Measurements from ENCODE around the gene PCDHGC4. TPM values are rescaled to one million over a fixed set of nuclear protein-coding genes. Genes with fewer than 3 reads are reported as not detected.
A peak's percentile ranks its signal among the peaks of the same experiment; 100 is the strongest.

PCDHGC4 gene
- total RNA-seq, 2 donors from 2014 or later: 0.35 to 0.64 TPM

- Histone ChIP-seq H3K4me1 (peaks cover 15% of the 10 kb centered on the region), H3K9me3 (no peaks in the 10 kb centered on the region), H3K27me3 (no peaks in the 10 kb centered on the region), H3K9ac (ENCODE audit: low read depth in 2 of 2, low read length in 2 of 2) (no peak overlapping the region), H3K27ac (no peak overlapping the region), H3K36me3 (no peaks in the 10 kb centered on the region), H3K4me3 (no peak overlapping the region)
- intact Hi-C loops (cut with DNase I): loop anchor here (5.0 kb wide), 1 partner anchor 40 kb away; the partner anchor contains the start of gene PCDHGC3
- DNase-seq: no peak
- TF ChIP-seq CTCF (IDR thresholded peaks at IDR 0.05): no peak
Measured at GRCh38 chr5:141517312-141517711, 32.5 kb downstream of the PCDHGC4 start.

GRCh38 chr5:141517880-141518617, 33.2 kb downstream of the PCDHGC4 start:
- no peak overlapping the region for H3K4me3 ChIP-seq
- DNase-seq: no peak
- no peak overlapping the region for H3K9ac ChIP-seq (ENCODE audit: low read depth in 2 of 2, low read length in 2 of 2)
- no peaks in the 10 kb centered on the region for H3K36me3 ChIP-seq
- H3K27me3 ChIP-seq: no peaks in the 10 kb centered on the region
- TF ChIP-seq CTCF (IDR thresholded peaks at IDR 0.05): no peak
- no peaks in the 10 kb centered on the region for H3K9me3 ChIP-seq
- peak overlapping the region; percentile 35 for H3K27ac ChIP-seq
- peaks cover 15% of the 10 kb centered on the region for H3K4me1 ChIP-seq
- intact Hi-C loops (cut with DNase I): loop anchor here (5.0 kb wide), 1 partner anchor 41 kb away; the partner anchor contains the start of gene PCDHGC3

GRCh38 chr5:141518618-141519015, 33.8 kb downstream of the PCDHGC4 start:
- Histone ChIP-seq H3K9ac (ENCODE audit: low read depth in 2 of 2, low read length in 2 of 2) (no peak overlapping the region), H3K27me3 (no peaks in the 10 kb centered on the region), H3K36me3 (no peaks in the 10 kb centered on the region), H3K27ac (no peak overlapping the region), H3K4me1 (peaks cover 15% of the 10 kb centered on the region), H3K9me3 (no peaks in the 10 kb centered on the region), H3K4me3 (no peak overlapping the region)
- intact Hi-C loops (cut with DNase I): loop anchor here (5.0 kb wide), 1 partner anchor 41 kb away; the partner anchor contains the start of gene PCDHGC3
- TF ChIP-seq CTCF (IDR thresholded peaks at IDR 0.05): no peak
- DNase-seq: no peak

DNA sequence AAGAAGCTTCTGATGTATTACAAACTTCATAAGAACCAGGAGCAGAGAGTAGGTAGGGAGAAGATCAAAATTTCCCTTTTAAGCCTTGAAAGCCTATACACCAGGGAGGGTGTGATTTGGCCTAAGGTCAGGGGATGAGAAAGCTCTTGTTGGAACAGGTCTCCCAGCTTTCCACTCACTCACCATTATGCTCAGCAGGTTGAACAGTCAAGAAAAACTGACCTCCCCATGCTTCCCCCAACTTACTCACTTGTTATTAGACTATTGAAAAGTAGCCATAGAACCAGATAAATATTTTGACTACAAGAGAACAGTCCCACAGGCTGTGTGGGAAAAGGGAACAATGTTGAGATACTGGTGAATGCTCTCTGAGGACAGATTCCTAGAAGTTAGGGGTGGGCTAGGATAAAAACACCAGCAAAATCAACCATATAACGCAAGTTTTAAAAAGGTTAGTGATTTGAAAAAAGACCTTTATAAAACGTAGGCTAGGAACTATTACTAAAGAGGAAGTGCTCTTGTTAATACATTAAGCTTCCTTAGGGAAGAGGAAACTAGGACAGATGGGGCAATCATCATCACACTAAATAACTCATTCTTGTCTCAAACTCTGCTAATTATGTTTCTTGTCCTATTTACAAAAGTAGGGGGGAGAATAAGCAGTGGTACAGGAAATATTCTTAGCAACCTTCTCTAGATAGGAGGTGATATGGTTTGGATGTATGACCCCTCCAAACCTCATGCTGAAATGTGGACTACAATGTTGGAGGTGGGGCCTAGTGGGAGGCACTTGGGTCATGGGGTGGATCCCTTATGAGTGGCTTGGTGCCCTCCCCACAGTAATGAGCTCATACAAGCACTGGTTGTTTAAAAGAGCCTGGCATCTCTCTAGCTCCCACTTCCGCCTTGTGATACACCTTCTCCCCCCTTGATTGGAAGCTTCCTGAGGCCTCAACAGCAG, 35.1 kb downstream of the PCDHGC4 start:
- intact Hi-C loops (cut with DNase I): loop anchor here (5.0 to 10.0 kb wide), 2 partner anchors 43 to 105 kb away; partner anchors contain the start of genes PCDHGA10, PCDHGB7 and PCDHGC3
- DNase-seq: no peak
- H3K27me3 ChIP-seq: no peaks in the 10 kb centered on the region
- peak overlapping the region; percentile 83 for H3K27ac ChIP-seq
- no peaks in the 10 kb centered on the region for H3K9me3 ChIP-seq
- no peak overlapping the region for H3K4me3 ChIP-seq
- peaks cover 8% of the 10 kb centered on the region for H3K4me1 ChIP-seq
- no peak overlapping the region for H3K9ac ChIP-seq (ENCODE audit: low read depth in 2 of 2, low read length in 2 of 2)
- peaks cover 6% of the 10 kb centered on the region for H3K36me3 ChIP-seq
- TF ChIP-seq CTCF (IDR thresholded peaks at IDR 0.05): no peak

- DNase-seq: peak; percentile 53
- intact Hi-C loops (cut with DNase I): loop anchor here (10.0 kb wide), 1 partner anchor 107 kb away; the partner anchor contains the start of genes PCDHGA10 and PCDHGB7
- no peak overlapping the region for H3K4me3 ChIP-seq
- H3K27me3 ChIP-seq: no peaks in the 10 kb centered on the region
- peak overlapping the region; percentile 83 for H3K27ac ChIP-seq
- no peaks in the 10 kb centered on the region for H3K9me3 ChIP-seq
- peaks cover 6% of the 10 kb centered on the region for H3K36me3 ChIP-seq
- H3K9ac ChIP-seq (ENCODE audit: low read depth in 2 of 2, low read length in 2 of 2): peak overlapping the region in 1 of 2 donors; percentile 30
- H3K4me1 ChIP-seq: peaks cover 11% of the 10 kb centered on the region
- no peak for TF ChIP-seq CTCF (IDR thresholded peaks at IDR 0.05)
Measured at GRCh38 chr5:141521244-141521781, 36.5 kb downstream of the PCDHGC4 start.

All from colonic mucosa (tissue), 4 donors.